ENCODE results near the gene DOCK10.

- TF ChIP-seq CTCF (IDR thresholded peaks at IDR 0.05) (no peak), TEAD4 (CRISPR knock-in tag; IDR thresholded peaks at IDR 0.05) (no peak), IRF2 (CRISPR knock-in tag; IDR thresholded peaks at IDR 0.05; ENCODE audit: borderline replicate concordance, low read depth) (no peak), NR1H2 (CRISPR knock-in tag; IDR thresholded peaks at IDR 0.05) (no peak), NFYB (CRISPR knock-in tag; conservative IDR thresholded peaks at IDR 0.05; ENCODE audit: low read depth) (no peak), NR2C2 (CRISPR knock-in tag; IDR thresholded peaks at IDR 0.05) (no peak), ETV6 (CRISPR knock-in tag; IDR thresholded peaks at IDR 0.05) (no peak)
Observed at GRCh38 chr2:224947566-224947965, 94.7 kb downstream of the DOCK10 start.
